Limb (tissue), 2 donors: Measurements from ENCODE around the gene KCND2.
"Not testable (repeated sequence)": the region's sequence is repeated elsewhere in the genome, so short reads cannot be mapped to it uniquely, and the experiment has no call there.

Experiments used
- DNase-seq, 2 donors: peaks; one replicate each; pipeline ENCODE4 v3.0.0-alpha.2; 2016; ENCODE audit errors: extremely low spot score in 2 of 2

KCND2 gene

DNA sequence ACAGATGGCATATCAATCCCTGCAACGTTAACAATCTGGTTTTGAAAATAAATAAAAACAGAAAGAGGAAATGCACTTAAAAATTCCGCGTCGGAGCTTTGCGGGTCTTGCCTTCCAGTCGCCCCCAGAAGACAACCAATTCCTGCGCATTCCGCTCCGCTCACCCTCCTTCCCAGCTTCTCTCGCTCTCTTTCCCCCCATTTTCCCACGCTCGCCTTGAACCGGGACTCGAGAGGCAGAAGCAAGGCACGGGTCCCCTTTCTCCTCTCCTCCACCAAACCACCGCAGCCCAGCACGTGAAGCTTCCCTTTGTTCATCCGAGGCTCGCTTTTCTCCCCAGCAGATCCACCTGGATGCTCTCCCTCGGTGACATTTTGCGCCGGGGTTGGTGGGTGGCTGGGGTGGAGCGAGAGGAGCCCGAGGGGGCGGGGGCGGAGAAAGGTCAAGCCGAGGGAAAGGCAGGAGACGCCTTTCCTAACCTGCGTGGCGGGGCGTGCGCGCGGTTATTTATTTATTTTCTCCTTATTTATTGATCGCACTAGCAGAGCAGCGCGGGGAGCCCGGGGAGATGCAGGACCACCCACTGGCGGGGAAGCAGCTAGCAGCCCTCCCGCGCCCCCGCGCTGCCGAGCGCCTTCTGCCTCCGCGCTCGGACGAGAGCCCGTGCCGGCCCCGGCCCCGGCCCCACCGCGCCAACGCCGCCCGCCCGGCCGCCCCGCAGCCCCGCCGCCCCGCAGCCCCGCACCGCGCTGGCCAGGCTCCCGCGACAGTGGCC is at the start of gene KCND2:
KCND2 (plus strand) TSS at position 475 of the 775 bp plus-strand sequence.
- peak in 1 of 2 donors; percentile 71 for DNase-seq

GRCh38 chr7:120226188-120226587 is 46.8 kb upstream of the KCND2 start:
- no peak for DNase-seq

- DNase-seq = no peak
Measured at GRCh38 chr7:120227255-120227654, 45.7 kb upstream of the KCND2 start.

DNA sequence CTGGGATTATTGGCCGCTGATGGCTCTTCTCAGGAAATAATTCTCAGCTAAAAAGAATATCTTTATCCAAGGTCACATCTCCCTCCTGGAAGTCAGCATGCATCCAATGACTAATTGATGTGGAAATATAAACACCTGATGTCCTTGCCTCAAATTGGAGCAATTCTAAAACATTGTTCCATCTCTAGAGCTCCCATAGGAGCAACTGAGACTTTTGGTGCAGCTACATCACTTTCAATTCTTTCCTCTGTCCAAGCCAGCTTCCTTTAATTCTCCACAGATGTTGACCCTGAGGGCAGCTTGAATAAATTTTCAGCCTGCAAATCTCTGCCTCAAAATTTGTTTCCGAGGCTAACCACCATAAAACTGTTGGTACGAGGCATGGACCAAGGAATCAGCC is 43.9 kb upstream of the KCND2 start:
- DNase-seq = no peak

- DNase-seq = no peak
Measured at GRCh38 chr7:120233338-120233737, 39.6 kb upstream of the KCND2 start.

- DNase-seq = not testable (repeated sequence)
Measured at GRCh38 chr7:120240350-120240749, 32.6 kb upstream of the KCND2 start.

GRCh38 chr7:120241973-120242372 is 31.0 kb upstream of the KCND2 start:
- no peak for DNase-seq

DNA sequence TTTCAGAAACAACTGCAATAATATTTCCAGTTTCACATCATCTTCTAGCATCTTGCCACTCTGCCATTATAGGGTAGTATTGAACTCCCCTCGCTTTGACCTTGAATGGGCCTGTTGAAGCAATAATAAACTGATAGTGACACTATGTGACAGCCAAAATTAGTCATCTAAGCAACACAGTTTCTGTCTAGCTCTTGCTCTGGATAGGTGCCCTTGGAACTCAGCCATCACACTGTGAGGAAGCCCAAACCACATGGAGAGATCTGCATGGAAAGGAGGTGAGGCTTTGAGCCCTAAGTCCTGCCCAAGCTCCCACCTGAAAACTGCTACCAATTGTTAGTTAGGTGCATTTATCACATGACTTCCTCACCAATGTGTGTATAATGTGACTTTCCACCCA is 18.1 kb upstream of the KCND2 start:
- DNase-seq = no peak

GRCh38 chr7:120256344-120257070 is 16.5 kb upstream of the KCND2 start:
- DNase-seq = no peak

DNA sequence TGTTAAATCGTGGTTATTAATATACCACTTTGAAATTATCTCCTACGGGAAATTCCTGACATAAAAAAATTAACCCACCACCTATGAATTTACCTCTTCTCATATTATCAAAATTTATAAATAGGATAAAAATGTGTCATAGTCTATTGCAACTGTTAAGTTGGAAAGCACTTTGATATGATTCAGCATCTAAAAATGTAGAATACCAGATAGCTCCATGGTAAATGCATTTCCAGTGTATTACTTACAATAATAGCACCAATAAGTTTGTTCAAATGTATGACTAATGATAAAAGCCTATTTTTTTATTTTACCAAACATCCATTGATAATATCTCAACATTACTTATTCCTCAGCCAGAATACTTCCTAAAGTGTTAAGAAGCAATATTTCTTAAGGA is 13.6 kb upstream of the KCND2 start:
- no peak for DNase-seq

- DNase-seq = no peak
Measured at GRCh38 chr7:120260111-120260510, 12.9 kb upstream of the KCND2 start.

DNA sequence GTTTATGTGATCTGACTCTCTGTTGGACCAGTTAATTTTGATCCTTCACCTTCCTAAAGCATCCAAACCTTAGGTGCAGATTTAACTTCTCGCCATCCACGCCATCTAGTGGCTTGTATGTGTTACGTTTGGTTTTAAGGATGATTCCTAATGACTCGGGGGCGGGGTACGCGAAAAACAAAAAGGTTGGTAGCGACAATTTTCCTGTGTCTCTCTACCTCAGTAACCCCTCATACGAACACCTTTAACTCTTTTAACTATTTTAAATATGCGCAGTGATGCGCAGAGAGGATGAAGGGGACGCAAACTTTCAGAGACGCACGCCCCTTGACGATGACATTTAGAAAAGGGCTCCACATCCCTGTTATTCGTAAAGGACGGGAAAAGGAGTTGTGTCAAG is 714 bp upstream of the KCND2 start:
- peak; percentile 48 to 71 for DNase-seq

GRCh38 chr7:120273476-120273975 is 551 bp downstream of the KCND2 start:
- no peak for DNase-seq

GRCh38 chr7:120274482-120274881 is 1.5 kb downstream of the KCND2 start:
- DNase-seq = no peak

DNA sequence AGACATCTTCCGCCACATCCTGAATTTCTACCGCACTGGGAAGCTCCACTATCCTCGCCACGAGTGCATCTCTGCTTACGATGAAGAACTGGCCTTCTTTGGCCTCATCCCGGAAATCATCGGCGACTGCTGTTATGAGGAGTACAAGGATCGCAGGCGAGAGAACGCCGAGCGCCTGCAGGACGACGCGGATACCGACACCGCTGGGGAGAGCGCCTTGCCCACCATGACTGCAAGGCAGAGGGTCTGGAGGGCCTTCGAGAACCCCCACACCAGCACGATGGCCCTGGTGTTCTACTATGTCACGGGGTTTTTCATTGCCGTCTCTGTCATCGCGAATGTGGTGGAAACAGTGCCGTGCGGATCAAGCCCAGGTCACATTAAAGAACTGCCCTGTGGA is 1.9 kb downstream of the KCND2 start:
- no peak for DNase-seq

DNA sequence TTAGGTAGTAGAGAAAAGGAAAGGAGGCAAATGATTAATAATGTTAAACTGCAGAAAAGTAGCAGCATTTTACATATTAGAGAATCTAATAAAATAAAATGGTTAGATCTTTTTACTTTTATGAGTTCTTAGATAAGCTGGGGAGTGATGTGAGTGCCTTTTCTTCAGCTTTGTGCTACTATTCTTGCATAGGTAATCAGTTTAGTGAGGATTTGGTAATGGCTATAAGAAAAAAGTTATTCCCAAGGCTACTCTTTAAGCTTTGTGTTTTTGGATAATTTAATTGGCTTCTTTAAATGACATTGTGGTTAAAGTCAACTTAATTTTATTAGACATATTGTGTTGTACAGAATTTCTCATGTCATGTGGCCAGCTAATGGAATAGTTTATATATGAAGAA is 3.7 kb downstream of the KCND2 start:
- DNase-seq = no peak

DNA sequence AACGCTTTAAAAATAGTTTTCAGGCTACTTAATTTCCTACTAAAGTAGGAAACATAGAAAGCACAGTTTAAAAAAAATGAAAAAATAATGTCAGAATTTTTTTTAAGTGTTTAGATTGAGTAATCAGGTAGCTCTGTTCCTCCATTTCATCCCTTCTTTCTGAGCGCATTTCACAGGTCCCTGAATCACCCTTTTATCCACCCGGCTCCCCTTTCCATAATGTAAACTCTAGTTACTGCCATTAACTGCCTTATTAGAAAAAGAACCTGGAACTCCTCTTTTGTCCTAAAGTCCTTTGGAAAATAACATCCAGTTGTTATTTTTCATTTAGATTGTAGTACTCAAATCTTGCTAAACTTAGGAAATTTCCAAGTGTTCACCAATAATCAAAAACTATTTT is 5.8 kb downstream of the KCND2 start:
- DNase-seq = no peak

DNA sequence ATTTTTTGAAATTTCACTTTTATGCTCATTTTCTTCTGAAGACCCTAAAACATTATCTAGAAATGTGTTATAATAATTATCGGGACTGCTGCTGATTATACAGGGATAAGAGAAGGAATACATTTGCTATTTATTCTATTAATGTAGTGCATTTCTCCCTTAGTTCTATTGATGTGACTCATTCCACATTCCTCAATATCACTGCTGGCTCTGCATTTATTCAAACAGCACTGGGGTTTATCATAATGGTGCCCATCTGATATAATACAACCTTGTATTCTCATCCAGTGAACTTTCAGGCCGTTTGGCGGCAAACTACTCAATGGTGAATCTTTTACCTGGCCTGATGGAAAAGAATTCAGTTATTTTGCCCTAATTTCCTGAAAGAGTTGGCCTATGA is 7.8 kb downstream of the KCND2 start:
- no peak for DNase-seq

GRCh38 chr7:120293027-120293426 is 20.1 kb downstream of the KCND2 start:
- DNase-seq = no peak

- DNase-seq = no peak
Measured at GRCh38 chr7:120302190-120302589, 29.2 kb downstream of the KCND2 start.

- no peak for DNase-seq
Measured at GRCh38 chr7:120303105-120303504, 30.1 kb downstream of the KCND2 start.

GRCh38 chr7:120304674-120305073 is 31.7 kb downstream of the KCND2 start:
- DNase-seq = no peak
